K562 (cell line): ENCODE measurements around the gene CD207. TPM values are rescaled to one million over a fixed set of nuclear protein-coding genes. Genes with fewer than 3 reads are reported as not detected.

Source experiments
- ATAC-seq: fragments of 200-7000 bp; cut with Tn5 transposase; 3 replicates; pipeline ENCODE4 v1.9.1; 2020; ENCODE audit warnings: moderate library complexity
- BruUV-seq: library from RNA; stranded (reverse); fragments of 400-500 nt; replicated peaks from 2 replicates; lab custom pipeline; 2021; lab: Mats Ljungman, UMichigan
- CTCF ChIA-PET: fragments of 300-600 bp; formaldehyde crosslinking; extraction: SDS; loops from one replicate; lab custom pipeline; 2021; ENCODE audit warnings: low intra/inter-chr PET ratio; lab: Yijun Ruan, JAX
- POLR2A ChIA-PET: fragments of 300-600, 350-650 bp; sonication (Branson Sonifier 250); formaldehyde crosslinking; extraction: SDS; loops from one replicate; lab custom pipeline; 2021; ENCODE audit warnings: antibody characterized with exemption, inconsistent platforms; lab: Yijun Ruan, JAX
- DNase-seq, 4 experiments: peaks; one replicate each; pipeline versions ENCODE4 v3.0.0 to v3.0.0-alpha.2; 2011 to 2018; ENCODE audit warnings: low spot score in 3 of 4, mixed read lengths in 3 of 4; ENCODE audit errors: extremely low read depth in 1 of 4
- FAIRE-seq: peaks from 2 replicates; lab custom pipeline; 2011; peaks lifted over from hg19 to GRCh38; lab: Jason Lieb, UNC
- H2AFZ ChIP-seq: 2 replicates; pipeline ENCODE4 v1.6.0; 2011; ENCODE audit warnings: low read depth, low read length, control low read depth, inconsistent platforms
- H3K27ac ChIP-seq: fragments of 200-600 bp; 3 replicates; pipeline ENCODE4 v1.8.0; 2011; ENCODE audit warnings: low read depth, mild to moderate bottlenecking, control low read depth, inconsistent platforms, low read length, moderate library complexity, mixed read lengths; ENCODE audit errors: extremely low read depth
- H3K27me3 ChIP-seq, 2 experiments: fragments of 300-600 bp in 1 of 2; 2 replicates in 1 of 2; 3 replicates in 1 of 2; pipeline versions ENCODE4 v1.6.0 to v1.8.0; 2011; ENCODE audit warnings: inconsistent platforms in 2 of 2, low read length in 2 of 2, mild to moderate bottlenecking in 1 of 2, mixed read lengths in 1 of 2, moderate library complexity in 1 of 2; ENCODE audit not compliant: control insufficient read depth in 2 of 2, insufficient read depth in 2 of 2
- H3K36me3 ChIP-seq: fragments of 300-600 bp; 3 replicates; pipeline ENCODE4 v1.8.0; 2011; ENCODE audit warnings: mild to moderate bottlenecking, low read length, inconsistent platforms; ENCODE audit not compliant: control insufficient read depth, insufficient read depth
- H3K4me1 ChIP-seq, 2 experiments: fragments of 200-600 bp in 1 of 2; replicated peaks in 1 of 2; 2 replicates in 1 of 2; 3 replicates in 1 of 2; pipeline versions ENCODE4 v1.5.1 to v1.8.0; 2011; ENCODE audit warnings: inconsistent platforms in 2 of 2, low read length in 2 of 2, mild to moderate bottlenecking in 1 of 2, mixed read lengths in 1 of 2, moderate library complexity in 1 of 2; ENCODE audit not compliant: control insufficient read depth in 2 of 2, insufficient read depth in 2 of 2
- H3K4me2 ChIP-seq: 2 replicates; pipeline ENCODE4 v1.6.1; 2011; ENCODE audit warnings: low read length, control low read depth, inconsistent platforms, mixed read lengths; ENCODE audit not compliant: insufficient read depth
- H3K4me3 ChIP-seq: fragments of 200-600 bp; sonication (generic), shearing (Covaris generic); 2 replicates; pipeline ENCODE4 v1.5.1; 2016; ENCODE audit warnings: control low read depth, inconsistent platforms
- H3K79me2 ChIP-seq: fragments of 200-600 bp; 3 replicates; pipeline ENCODE4 v1.8.0; 2011; ENCODE audit warnings: low read length, inconsistent platforms; ENCODE audit not compliant: control insufficient read depth, insufficient read depth
- H3K9ac ChIP-seq, 2 experiments: 2 replicates each; pipeline versions ENCODE4 v1.6.0 to v1.6.1; 2011; ENCODE audit warnings: low read depth in 2 of 2, low read length in 2 of 2, control low read depth in 1 of 2, inconsistent platforms in 1 of 2, mild to moderate bottlenecking in 1 of 2, mixed read lengths in 1 of 2; ENCODE audit not compliant: insufficient read depth in 1 of 2
- H3K9me1 ChIP-seq: one replicate; pipeline ENCODE4 v1.6.0; 2011; ENCODE audit warnings: inconsistent platforms, mild to moderate bottlenecking, low read length, moderate library complexity; ENCODE audit not compliant: control insufficient read depth, insufficient read depth
- H3K9me3 ChIP-seq: replicated peaks from 2 replicates; pipeline ENCODE4 v1.5.1; 2011; ENCODE audit warnings: low read depth, low read length, inconsistent platforms; ENCODE audit not compliant: control insufficient read depth, insufficient read depth
- H4K20me1 ChIP-seq: replicated peaks from 2 replicates; pipeline ENCODE4 v1.6.1; 2011; ENCODE audit warnings: low read length, inconsistent platforms, mixed read lengths; ENCODE audit not compliant: control insufficient read depth, insufficient read depth
- CREBBP ChIP-seq: IDR thresholded peaks from one replicate; pipeline ENCODE4 v1.6.1; 2012; ENCODE audit warnings: low read depth, mild to moderate bottlenecking, control low read depth, inconsistent platforms, low read length
- FOXK2 ChIP-seq, 2 experiments: fragments of 450-650 bp; IDR thresholded peaks in 1 of 2; conservative IDR thresholded peaks in 1 of 2; 2 replicates each; pipeline ENCODE4 v1.6.1; 2016; ENCODE audit warnings: low read depth in 2 of 2, mild to moderate bottlenecking in 1 of 2
- KLF1 ChIP-seq: fragments of 450-650 bp; IDR thresholded peaks from 2 replicates; pipeline ENCODE4 v1.6.1; 2016; ENCODE audit warnings: missing genetic modification characterization, missing compliant biosample characterization
- MECOM ChIP-seq: fragments of 250-450 bp; sonication (Bioruptor Pico); IDR thresholded peaks from 2 replicates; pipeline ENCODE4 v1.8.0; 2022; ENCODE audit warnings: inconsistent platforms
- NCOA2 ChIP-seq, 2 experiments: fragments of 450-650 bp; IDR thresholded peaks; 2 replicates each; pipeline ENCODE4 v1.6.1; 2018; ENCODE audit warnings: mild to moderate bottlenecking in 2 of 2, moderate library complexity in 1 of 2; ENCODE audit not compliant: partially characterized antibody in 2 of 2
- POLR2A ChIP-seq: fragments of 450-650 bp; conservative IDR thresholded peaks from 2 replicates; pipeline ENCODE4 v1.6.1; 2016
- PRMT5 ChIP-seq: sonication (generic); formaldehyde crosslinking; IDR thresholded peaks from 2 replicates; pipeline ENCODE4 v1.5.0; 2020; ENCODE audit warnings: missing genetic modification reagents
- RBBP5 ChIP-seq: fragments of 200-600 bp; sonication (generic); IDR thresholded peaks from 2 replicates; pipeline ENCODE4 v1.6.1; 2012; ENCODE audit warnings: borderline replicate concordance, mild to moderate bottlenecking, low read length, control low read depth, inconsistent platforms; ENCODE audit not compliant: insufficient read depth, poor library complexity, severe bottlenecking
- RBM15 ChIP-seq: fragments of 200-400 bp; formaldehyde crosslinking; IDR thresholded peaks from 2 replicates; pipeline ENCODE4 v1.6.1; 2018; ENCODE audit warnings: mild to moderate bottlenecking, low read length, moderate library complexity; ENCODE audit not compliant: insufficient read depth
- RBM25 ChIP-seq: fragments of 200-400 bp; formaldehyde crosslinking; IDR thresholded peaks from 2 replicates; pipeline ENCODE4 v1.6.1; 2018; ENCODE audit warnings: low read length, low read depth, moderate library complexity; ENCODE audit not compliant: severe bottlenecking
- SNRNP70 ChIP-seq: fragments of 200-400 bp; formaldehyde crosslinking; optimal IDR thresholded peaks from 2 replicates; pipeline ENCODE3; 2017; ENCODE audit warnings: low read depth, low read length
- TAF1 ChIP-seq: IDR thresholded peaks from 2 replicates; pipeline ENCODE4 v1.6.1; 2011; ENCODE audit warnings: mild to moderate bottlenecking, low read length, moderate library complexity; ENCODE audit not compliant: insufficient read depth, control insufficient read depth, severe bottlenecking; ENCODE audit errors: extremely low read depth
- ZNF384 ChIP-seq: IDR thresholded peaks from 2 replicates; pipeline ENCODE4 v1.6.1; 2012; ENCODE audit warnings: low read depth, low read length, improper control_type of control experiment
- ZNF408 ChIP-seq: fragments of 250-450 bp; sonication (Bioruptor Pico); IDR thresholded peaks from 2 replicates; pipeline ENCODE4 v1.4.0; 2020; ENCODE audit warnings: low read depth, mild to moderate bottlenecking, moderate library complexity
- ZNF699 ChIP-seq: fragments of 250-450 bp; sonication (Bioruptor Pico); IDR thresholded peaks from 2 replicates; pipeline ENCODE4 v1.8.0; 2021; ENCODE audit warnings: mild to moderate bottlenecking, moderate library complexity; ENCODE audit not compliant: insufficient replicate concordance
- ZNF77 ChIP-seq: fragments of 250-450 bp; sonication (Bioruptor Pico); IDR thresholded peaks from 2 replicates; pipeline ENCODE4 v1.5.0; 2020
- ZNF830 ChIP-seq: fragments of 250-450 bp; sonication (Bioruptor Pico); IDR thresholded peaks from 2 replicates; pipeline ENCODE4 v1.5.0; 2021; ENCODE audit warnings: mild to moderate bottlenecking
- WGBS: fragments of 100-300 bp; shearing (Covaris generic); methylation state at CpG from one replicate; pipeline ENCODE4 v1.1.6; 2016; ENCODE audit warnings: low coverage, mixed read lengths; ENCODE audit not compliant: insufficient coverage; ENCODE audit errors: missing lambda C conversion rate; 5-methylcytosine and 5-hydroxymethylcytosine counted together
- in situ Hi-C: fragments of 300-500 bp; cut with MboI; formaldehyde crosslinking; loops from 4 replicates; pipeline ENCODE4 v1.15.0; 2018; ENCODE audit warnings: inconsistent platforms, mixed read lengths
- intact Hi-C: fragments of 100-400 bp; cut with micrococcal nuclease; formaldehyde crosslinking; loops from 2 replicates; pipeline ENCODE4 v1.14.2; 2022
- polyA plus RNA-seq, 8 experiments: library from polyadenylated mRNA; depleted of rRNA in 4 of 8; stranded (reverse) in 5 of 8; unstranded in 3 of 8; fragments of >200 nt; fragmentation: Nextera tagmentation in 2 of 8; fragmentation: Illumina TruSeq in 1 of 8; extraction: Ambion mirVana in 2 of 8; extraction: Trizol in 1 of 8; gene quantifications; 2 replicates each; pipeline versions ENCODE4 v1.2.1 to v1.2.3, GENCODE V29; 2011 to 2014; ENCODE audit warnings: inconsistent platforms in 1 of 8, missing spikeins in 1 of 8
- total RNA-seq, 7 experiments: library from RNA; depleted of rRNA in 6 of 7; stranded (reverse); fragments of >200 nt in 6 of 7; fragmentation: Illumina TruSeq in 2 of 7; extraction: Trizol in 2 of 7; gene quantifications; 2 replicates each; pipeline versions ENCODE4 v1.2.1 to v1.2.3, GENCODE V29; 2011 to 2021; ENCODE audit warnings: low replicate concordance in 1 of 7
- TF ChIP-seq, protein P1 (sequence below): fragments of 150-350 bp; conservative IDR thresholded peaks from 2 replicates; pipeline ENCODE4 v1.6.1; 2014; ENCODE audit warnings: low read length
- TF ChIP-seq, protein P2 (sequence below): sonication (generic); formaldehyde crosslinking; IDR thresholded peaks from 2 replicates; pipeline ENCODE4 v1.9.0; 2022; ENCODE audit warnings: mild to moderate bottlenecking, missing genetic modification reagents
- TF ChIP-seq, protein P3 (sequence below): fragments of 450-650 bp; IDR thresholded peaks from 2 replicates; pipeline ENCODE4 v1.6.1; 2016; ENCODE audit warnings: low read depth, mild to moderate bottlenecking, moderate library complexity

Gene CD207
- total and polyA plus RNA-seq, 9 of the 15 experiments (the other 6 are each of a cell fraction or from before 2014, with no cell fraction given): not detected

DNA sequence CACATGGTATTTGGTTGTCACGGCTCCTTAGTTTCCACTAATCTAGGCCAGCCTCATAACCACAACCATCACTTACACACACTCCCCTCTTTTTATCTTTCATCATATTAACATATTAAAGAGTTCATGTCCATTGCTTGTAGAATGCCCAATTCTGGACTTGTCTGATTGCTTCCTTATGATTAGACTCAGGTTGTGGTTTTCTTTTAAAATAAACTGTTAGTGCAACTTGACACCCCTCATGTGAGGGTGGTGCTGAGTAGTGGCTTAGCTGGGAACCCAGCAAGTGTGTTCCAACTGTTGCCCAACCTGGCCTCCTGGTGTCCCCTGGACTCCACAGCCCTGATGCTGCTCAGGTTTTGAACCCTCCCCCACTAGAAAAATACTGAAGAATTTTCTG, 20.1 kb upstream of the CD207 start (continued):
- TF ChIP-seq, protein P1, sequence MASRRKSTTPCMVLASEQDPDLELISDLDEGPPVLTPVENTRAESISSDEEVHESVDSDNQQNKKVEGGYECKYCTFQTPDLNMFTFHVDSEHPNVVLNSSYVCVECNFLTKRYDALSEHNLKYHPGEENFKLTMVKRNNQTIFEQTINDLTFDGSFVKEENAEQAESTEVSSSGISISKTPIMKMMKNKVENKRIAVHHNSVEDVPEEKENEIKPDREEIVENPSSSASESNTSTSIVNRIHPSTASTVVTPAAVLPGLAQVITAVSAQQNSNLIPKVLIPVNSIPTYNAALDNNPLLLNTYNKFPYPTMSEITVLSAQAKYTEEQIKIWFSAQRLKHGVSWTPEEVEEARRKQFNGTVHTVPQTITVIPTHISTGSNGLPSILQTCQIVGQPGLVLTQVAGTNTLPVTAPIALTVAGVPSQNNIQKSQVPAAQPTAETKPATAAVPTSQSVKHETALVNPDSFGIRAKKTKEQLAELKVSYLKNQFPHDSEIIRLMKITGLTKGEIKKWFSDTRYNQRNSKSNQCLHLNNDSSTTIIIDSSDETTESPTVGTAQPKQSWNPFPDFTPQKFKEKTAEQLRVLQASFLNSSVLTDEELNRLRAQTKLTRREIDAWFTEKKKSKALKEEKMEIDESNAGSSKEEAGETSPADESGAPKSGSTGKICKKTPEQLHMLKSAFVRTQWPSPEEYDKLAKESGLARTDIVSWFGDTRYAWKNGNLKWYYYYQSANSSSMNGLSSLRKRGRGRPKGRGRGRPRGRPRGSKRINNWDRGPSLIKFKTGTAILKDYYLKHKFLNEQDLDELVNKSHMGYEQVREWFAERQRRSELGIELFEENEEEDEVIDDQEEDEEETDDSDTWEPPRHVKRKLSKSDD: no peak
- TF ChIP-seq, protein P2, sequence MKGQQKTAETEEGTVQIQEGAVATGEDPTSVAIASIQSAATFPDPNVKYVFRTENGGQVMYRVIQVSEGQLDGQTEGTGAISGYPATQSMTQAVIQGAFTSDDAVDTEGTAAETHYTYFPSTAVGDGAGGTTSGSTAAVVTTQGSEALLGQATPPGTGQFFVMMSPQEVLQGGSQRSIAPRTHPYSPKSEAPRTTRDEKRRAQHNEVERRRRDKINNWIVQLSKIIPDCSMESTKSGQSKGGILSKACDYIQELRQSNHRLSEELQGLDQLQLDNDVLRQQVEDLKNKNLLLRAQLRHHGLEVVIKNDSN (CRISPR knock-in tag): no peak
- no peak for TF ChIP-seq ZNF699 (CRISPR knock-in tag)
- no peak for TF ChIP-seq CREBBP
- TF ChIP-seq, all 486 proteins: peak for 0

DNA sequence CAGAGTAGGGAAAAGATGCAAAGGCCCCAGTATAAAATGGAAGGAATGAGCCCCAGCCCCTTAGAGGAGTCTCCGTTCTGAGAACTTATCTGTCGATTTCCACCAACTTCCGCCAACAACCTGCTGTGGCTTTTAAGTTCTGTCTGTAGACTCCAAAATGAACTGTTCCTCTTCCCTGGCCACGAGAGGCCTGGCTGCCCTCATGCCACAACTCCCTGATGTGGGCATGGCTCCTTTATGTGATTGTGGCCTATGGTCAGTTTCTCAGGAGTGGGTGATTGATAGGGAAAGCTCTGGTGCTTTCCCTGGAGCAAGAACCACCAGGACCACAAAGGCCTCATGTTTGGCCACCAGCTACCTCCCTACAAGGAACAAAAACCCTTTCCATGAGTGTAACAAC, 18.8 kb upstream of the CD207 start:
- H3K79me2 ChIP-seq: no peaks in the 10 kb centered on the region
- ATAC-seq (no peak), DNase-seq (no peak), FAIRE-seq (no peak)
- H3K9me3 ChIP-seq: no peaks in the 10 kb centered on the region
- ChIA-PET CTCF (no interaction called here), POLR2A (no interaction called here)
- H3K9me1 ChIP-seq: no peaks in the 10 kb centered on the region
- 7% methylated on average over 4 of the region's 4 CpGs for WGBS
- in situ Hi-C loops (no loop called here), intact Hi-C loops (no loop called here)
- no peak overlapping the region for H3K27ac ChIP-seq
- H3K27me3 ChIP-seq: peaks cover 3 to 7% of the 10 kb centered on the region in 2 experiments; a peak in 2 of 5 replicates
- no peaks in the 10 kb centered on the region for H4K20me1 ChIP-seq
- H3K4me2 ChIP-seq: no peak overlapping the region
- no peak overlapping the region for H3K4me3 ChIP-seq
- BruUV-seq: no TSS peak
- no peak overlapping the region for H2AFZ ChIP-seq
- H3K36me3 ChIP-seq: no peaks in the 10 kb centered on the region
- H3K9ac ChIP-seq: no peak overlapping the region
- no peaks in the 10 kb centered on the region for H3K4me1 ChIP-seq
- TF ChIP-seq SNRNP70: no peak
- TF ChIP-seq ZNF830 (CRISPR knock-in tag): no peak
- TF ChIP-seq RBM15: no peak
- no peak for TF ChIP-seq MECOM (CRISPR knock-in tag)
- no peak for TF ChIP-seq POLR2A
- TF ChIP-seq KLF1 (tag): no peak
- no peak for TF ChIP-seq ZNF77 (CRISPR knock-in tag)
- TF ChIP-seq PRMT5 (CRISPR knock-in tag): no peak
- no peak for TF ChIP-seq FOXK2 (conservative IDR thresholded peaks at IDR 0.05 in 1 of 2, IDR thresholded peaks at IDR 0.05 in 1 of 2; ENCODE audit: low read depth in 2 of 2)
- TF ChIP-seq NCOA2 (IDR thresholded peaks at IDR 0.05; ENCODE audit: partially characterized antibody in 2 of 2): no peak
- no peak for TF ChIP-seq RBBP5
- no peak for TF ChIP-seq RBM25
- TF ChIP-seq ZNF408 (CRISPR knock-in tag): no peak
- TF ChIP-seq, protein P3, sequence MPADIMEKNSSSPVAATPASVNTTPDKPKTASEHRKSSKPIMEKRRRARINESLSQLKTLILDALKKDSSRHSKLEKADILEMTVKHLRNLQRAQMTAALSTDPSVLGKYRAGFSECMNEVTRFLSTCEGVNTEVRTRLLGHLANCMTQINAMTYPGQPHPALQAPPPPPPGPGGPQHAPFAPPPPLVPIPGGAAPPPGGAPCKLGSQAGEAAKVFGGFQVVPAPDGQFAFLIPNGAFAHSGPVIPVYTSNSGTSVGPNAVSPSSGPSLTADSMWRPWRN: no peak
- no peak for TF ChIP-seq TAF1
- no peak for TF ChIP-seq ZNF384
